NCI-H82 treated with DMSO at 0.1 percent for 48 hours (cell line): ENCODE data around the gene CPLANE2.

Experiments
- DNase-seq: peaks from one replicate; lab custom pipeline; 2025; ENCODE audit not compliant: unreplicated experiment; lab: John Stamatoyannopoulos, UW

CPLANE2 gene

GRCh38 chr1:16191916-16192546 is 45.0 kb downstream of the CPLANE2 start:
- no peak for DNase-seq

GRCh38 chr1:16191309-16191708 is 45.7 kb downstream of the CPLANE2 start:
- no peak for DNase-seq

- DNase-seq, result no peak
Measured at GRCh38 chr1:16189921-16190621, 46.9 kb downstream of the CPLANE2 start.

DNA sequence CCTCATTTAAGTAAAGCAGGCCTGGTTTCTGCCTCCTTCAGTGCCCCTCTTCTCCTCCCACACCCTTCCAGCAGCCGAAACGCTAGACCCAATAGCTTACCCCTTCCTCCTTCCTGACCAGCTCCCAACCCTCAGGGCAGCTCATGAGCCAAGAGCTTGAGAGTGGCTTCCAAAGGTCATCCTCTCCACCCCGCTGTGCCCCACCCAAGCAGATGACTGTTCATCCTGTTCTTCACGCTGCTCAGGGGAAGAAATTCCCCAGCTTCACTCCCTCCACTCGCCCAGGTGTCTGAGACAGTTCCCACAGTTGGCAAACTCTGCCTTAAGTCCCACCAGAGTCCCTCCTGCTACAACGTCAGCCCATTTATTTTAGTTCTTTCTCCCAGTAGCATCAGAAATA is 48.0 kb downstream of the CPLANE2 start:
- no peak for DNase-seq

DNA sequence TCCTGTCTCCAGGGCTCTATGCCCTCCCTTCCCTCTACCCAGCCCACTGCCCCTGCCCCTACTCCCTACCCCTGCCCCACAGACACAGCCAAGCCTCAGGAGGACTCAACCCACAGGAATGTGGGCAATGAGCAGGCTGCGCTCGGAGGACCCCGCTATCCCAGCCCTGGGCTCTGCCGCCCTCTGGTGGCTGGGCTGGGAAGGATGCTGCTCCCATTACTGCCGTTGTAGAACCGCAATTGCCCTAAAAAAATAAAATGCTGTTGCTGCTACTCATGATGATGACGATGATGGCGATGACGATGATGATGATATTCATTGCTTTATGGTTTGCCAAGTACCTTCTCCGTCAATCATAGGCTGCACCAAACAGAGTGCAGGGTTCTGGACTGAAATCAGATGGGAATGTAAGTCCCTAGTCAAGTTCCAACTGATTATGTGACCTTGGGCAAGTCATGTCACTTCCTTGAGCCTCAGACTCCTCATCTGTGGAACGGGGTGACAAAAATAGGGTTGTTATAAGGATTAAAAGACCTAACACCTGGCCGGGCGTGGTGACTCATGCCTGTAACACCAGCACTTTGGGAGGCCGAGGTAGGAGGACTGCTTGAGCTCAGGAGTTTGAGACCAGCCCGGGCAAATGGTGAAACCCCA is 49.1 kb downstream of the CPLANE2 start:
- DNase-seq, result no peak

GRCh38 chr1:16186655-16187235 is 50.2 kb downstream of the CPLANE2 start:
- DNase-seq, result no peak

DNA sequence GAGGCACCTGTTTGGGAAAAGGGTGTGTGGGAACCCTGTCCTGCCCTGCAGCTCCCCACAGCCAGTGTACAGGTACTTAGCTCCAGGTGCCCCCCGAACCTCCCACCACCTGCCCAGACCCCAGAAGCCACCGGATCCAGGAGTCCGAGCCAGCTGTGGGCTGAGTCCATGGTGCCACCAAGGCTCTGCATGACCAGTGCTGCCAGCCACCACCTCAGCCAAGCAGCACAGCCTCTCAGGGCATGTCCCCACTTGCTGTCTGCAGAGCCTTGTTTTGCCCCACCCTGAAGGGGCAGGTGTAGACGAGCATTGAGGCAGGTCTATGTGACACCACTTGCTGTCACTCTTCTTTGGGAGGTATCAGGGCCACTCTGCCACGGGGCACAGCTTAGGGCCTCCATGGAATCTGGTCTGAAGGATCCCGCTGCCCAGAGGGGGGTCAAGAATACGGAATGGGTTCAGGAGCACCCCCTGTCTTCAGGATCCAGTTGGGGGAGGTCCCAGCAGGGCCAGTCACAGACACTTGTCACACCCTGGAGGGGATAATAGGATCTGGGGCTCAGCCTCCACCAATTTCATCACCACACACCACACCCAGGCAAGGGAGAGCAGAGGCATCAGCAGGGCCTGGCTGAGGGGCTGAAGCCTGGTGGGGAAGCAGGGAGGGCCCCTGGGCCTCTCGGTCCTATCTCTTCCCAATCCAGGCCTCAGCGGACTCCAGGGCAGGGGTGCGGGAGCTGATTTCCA is 52.3 kb downstream of the CPLANE2 start:
- no peak for DNase-seq

DNA sequence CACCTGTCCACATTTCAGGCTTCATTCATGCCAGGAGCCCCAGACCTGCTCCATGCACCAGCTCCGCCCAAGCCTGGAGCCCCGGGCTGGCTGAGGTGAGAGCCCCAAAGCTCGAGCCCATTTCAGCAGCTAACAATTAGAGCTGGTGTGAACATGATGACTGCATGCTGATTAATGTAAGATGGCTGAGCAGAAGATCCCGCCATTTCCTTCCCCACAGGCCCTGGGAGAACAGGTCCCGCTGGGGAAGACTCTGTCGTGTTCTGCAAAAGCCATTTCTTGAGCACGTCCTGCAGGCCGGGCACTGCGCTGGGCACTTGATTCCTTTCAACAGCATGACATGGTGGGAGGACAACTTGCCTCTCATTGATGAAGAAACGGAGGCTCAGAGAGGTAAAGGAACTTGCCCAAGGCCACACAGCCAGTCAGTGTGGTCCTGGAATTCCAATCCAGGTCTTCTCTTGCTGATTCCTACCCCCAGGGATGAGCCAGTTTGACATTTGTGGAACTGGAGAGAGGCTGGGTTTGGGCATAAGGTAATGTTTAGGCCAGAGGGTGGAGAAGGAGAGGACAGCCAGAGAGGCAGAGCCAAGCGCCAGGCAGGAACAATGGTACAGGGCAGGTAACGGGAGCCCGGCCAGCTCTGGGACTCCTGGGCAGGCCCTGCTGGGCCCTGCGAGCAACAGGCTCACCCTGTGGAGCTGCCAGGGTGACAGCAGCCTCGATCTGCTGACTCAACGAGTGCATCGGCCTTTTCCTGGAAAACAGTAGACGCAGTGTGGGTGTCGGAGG is 53.0 kb downstream of the CPLANE2 start:
- no peak for DNase-seq

DNA sequence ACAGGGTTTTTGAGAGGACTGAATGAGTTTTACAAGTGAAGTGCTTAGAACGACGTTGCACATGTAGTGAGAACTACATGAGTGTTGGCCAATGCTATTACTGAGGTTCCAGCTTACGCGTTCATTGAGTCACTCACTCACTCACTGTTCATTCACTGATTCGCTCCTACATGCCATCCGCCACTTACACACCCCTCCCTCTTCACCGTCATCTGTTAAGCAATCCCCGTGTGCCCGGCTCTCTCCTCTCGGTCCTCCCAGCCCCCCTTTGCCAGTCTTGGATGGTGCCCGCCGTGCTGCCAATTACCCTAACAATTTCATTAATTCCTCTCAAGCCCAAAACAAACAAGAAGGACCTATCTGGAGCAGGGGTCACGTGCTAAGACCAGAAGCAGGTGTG is 53.8 kb downstream of the CPLANE2 start:
- no peak for DNase-seq

GRCh38 chr1:16181887-16182719 is 54.9 kb downstream of the CPLANE2 start:
- no peak for DNase-seq
